ENCODE results near the gene MAP3K3.

The MAP3K3 gene

GRCh38 chr17:63696381-63696961 is 74.3 kb downstream of the MAP3K3 start:
- DNase-seq (ENCODE audit: insufficient read length) (no peak), FAIRE-seq (peak; percentile 89)
- peak; percentile 76; the same call in 1 of the 2 replicates for TF ChIP-seq POLR2AphosphoS5 (IDR thresholded peaks at IDR 0.05; ENCODE audit: low read depth, low read length)
- TF ChIP-seq POLR2A (IDR thresholded peaks at IDR 0.05; ENCODE audit: low read depth, low read length), result peak; percentile 72; the same call in 1 of the 2 replicates
- no peak for TF ChIP-seq TAF1 (IDR thresholded peaks at IDR 0.05; ENCODE audit: borderline replicate concordance, low read depth, low read length)

- FAIRE-seq (peak; percentile 97), DNase-seq (ENCODE audit: insufficient read length) (peak; percentile 61)
- TF ChIP-seq POLR2A (IDR thresholded peaks at IDR 0.05; ENCODE audit: low read depth, low read length), result peak; percentile 62
- peak; percentile 84 for TF ChIP-seq POLR2AphosphoS5 (IDR thresholded peaks at IDR 0.05; ENCODE audit: low read depth, low read length)
- TF ChIP-seq TAF1 (IDR thresholded peaks at IDR 0.05; ENCODE audit: borderline replicate concordance, low read depth, low read length), result no peak
These were observed 75.4 kb downstream of the MAP3K3 start for GRCh38 chr17:63697341-63698286.

GRCh38 chr17:63698381-63698885 is 76.2 kb downstream of the MAP3K3 start:
- TF ChIP-seq POLR2AphosphoS5 (IDR thresholded peaks at IDR 0.05; ENCODE audit: low read depth, low read length) (no peak), POLR2A (IDR thresholded peaks at IDR 0.05; ENCODE audit: low read depth, low read length) (no peak), TAF1 (IDR thresholded peaks at IDR 0.05; ENCODE audit: borderline replicate concordance, low read depth, low read length) (0 out of 2 replicates have a peak, but pooled peaks have one; percentile 14)
- no peak for DNase-seq (ENCODE audit: insufficient read length)
- FAIRE-seq, result peak; percentile 86

GRCh38 chr17:63698886-63699637 is 76.8 kb downstream of the MAP3K3 start:
- TF ChIP-seq POLR2AphosphoS5 (IDR thresholded peaks at IDR 0.05; ENCODE audit: low read depth, low read length) (no peak; the same call in 1 of the 2 replicates), TAF1 (IDR thresholded peaks at IDR 0.05; ENCODE audit: borderline replicate concordance, low read depth, low read length) (0 out of 2 replicates have a peak, but pooled peaks have one; percentile 27), POLR2A (IDR thresholded peaks at IDR 0.05; ENCODE audit: low read depth, low read length) (0 out of 2 replicates have a peak, but pooled peaks have one; percentile 11)
- FAIRE-seq (peak; percentile 83), DNase-seq (ENCODE audit: insufficient read length) (peak; percentile 68)

GRCh38 chr17:63699638-63700527 is 77.7 kb downstream of the MAP3K3 start, which contains the start of gene LIMD2:
Gene LIMD2, minus strand, starts transcription at chr17:63700125. Its CDS starts 827 bp downstream, at chr17:63699298.
- peak; percentile 79 for TF ChIP-seq POLR2A (IDR thresholded peaks at IDR 0.05; ENCODE audit: low read depth, low read length)
- no peak; the same call in 1 of the 2 replicates for TF ChIP-seq POLR2AphosphoS5 (IDR thresholded peaks at IDR 0.05; ENCODE audit: low read depth, low read length)
- peak; percentile 29; the same call in 1 of the 2 replicates for TF ChIP-seq TAF1 (IDR thresholded peaks at IDR 0.05; ENCODE audit: borderline replicate concordance, low read depth, low read length)
- peak; percentile 54 for FAIRE-seq
- peak; percentile 66 for DNase-seq (ENCODE audit: insufficient read length)

GRCh38 chr17:63700528-63701455 is 78.6 kb downstream of the MAP3K3 start:
- DNase-seq (ENCODE audit: insufficient read length) (peak; percentile 68), FAIRE-seq (peak; percentile 92)
- TF ChIP-seq POLR2A (IDR thresholded peaks at IDR 0.05; ENCODE audit: low read depth, low read length) (peak; percentile 51), TAF1 (IDR thresholded peaks at IDR 0.05; ENCODE audit: borderline replicate concordance, low read depth, low read length) (no peak)

GRCh38 chr17:63701456-63701820 is 79.2 kb downstream of the MAP3K3 start:
- no peak for TF ChIP-seq TAF1 (IDR thresholded peaks at IDR 0.05; ENCODE audit: borderline replicate concordance, low read depth, low read length)
- no peak for TF ChIP-seq POLR2A (IDR thresholded peaks at IDR 0.05; ENCODE audit: low read depth, low read length)
- TF ChIP-seq POLR2AphosphoS5 (IDR thresholded peaks at IDR 0.05; ENCODE audit: low read depth, low read length), result no peak; the same call in 1 of the 2 replicates
- no peak for DNase-seq (ENCODE audit: insufficient read length)
- FAIRE-seq, result no peak

GRCh38 chr17:63701868-63702720 is 79.9 kb downstream of the MAP3K3 start:
- DNase-seq (ENCODE audit: insufficient read length), result peak; percentile 61
- TF ChIP-seq POLR2AphosphoS5 (IDR thresholded peaks at IDR 0.05; ENCODE audit: low read depth, low read length) (peak; percentile 62; the same call in 1 of the 2 replicates), POLR2A (IDR thresholded peaks at IDR 0.05; ENCODE audit: low read depth, low read length) (peak; percentile 43; the same call in 1 of the 2 replicates), TAF1 (IDR thresholded peaks at IDR 0.05; ENCODE audit: borderline replicate concordance, low read depth, low read length) (no peak)
- peak; percentile 82 for FAIRE-seq
